Measurements from ENCODE around the gene POLR3B. TPM values are rescaled to one million over a fixed set of nuclear protein-coding genes. Genes with fewer than 3 reads are reported as not detected.

The POLR3B gene
- total RNA-seq, 1 experiment from 2014 or later, result 10.7 TPM

GRCh38 chr12:106392759-106393158, 35.2 kb downstream of the POLR3B start:
- ChIA-PET POLR2A (no interaction called here), CTCF (interaction anchor here (2.3 kb wide), 1 partner anchor 449 kb away, joined by 6 read pairs; no protein-coding TSS in a partner anchor), RAD21 (ENCODE audit: low non-redundant PET in 1 of 2, low total read pairs in 2 of 2, uncharacterized antibody in 2 of 2, unreplicated experiment in 2 of 2) (no interaction called here)
- H3K36me3 ChIP-seq (ENCODE audit: control insufficient read depth in 1 of 2, insufficient read depth in 2 of 2, low read length in 2 of 2), result peaks cover 0 to 4% of the 10 kb centered on the region in 2 experiments; a peak in 1 of 4 replicates
- H3K9me3 ChIP-seq (ENCODE audit: control insufficient read depth in 1 of 2, insufficient read depth in 1 of 2, low read depth in 1 of 2, low read length in 2 of 2), result no peaks in the 10 kb centered on the region
- TF ChIP-seq POLR2AphosphoS5 (IDR thresholded peaks at IDR 0.05; ENCODE audit: low read depth, low read length), result no peak
- TF ChIP-seq TCF7L2 (IDR thresholded peaks at IDR 0.05; ENCODE audit: borderline replicate concordance, extremely low read depth, insufficient read depth, insufficient read length), result no peak
- TF ChIP-seq REST (IDR thresholded peaks at IDR 0.05; ENCODE audit: low read depth), result no peak
- no peak for TF ChIP-seq RAD21 (IDR thresholded peaks at IDR 0.05; ENCODE audit: low read depth)
- TF ChIP-seq, protein P1, sequence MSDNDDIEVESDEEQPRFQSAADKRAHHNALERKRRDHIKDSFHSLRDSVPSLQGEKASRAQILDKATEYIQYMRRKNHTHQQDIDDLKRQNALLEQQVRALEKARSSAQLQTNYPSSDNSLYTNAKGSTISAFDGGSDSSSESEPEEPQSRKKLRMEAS (IDR thresholded peaks at IDR 0.05), result no peak
- TF ChIP-seq JUND (IDR thresholded peaks at IDR 0.05), result no peak
- no peak for TF ChIP-seq SIN3A (IDR thresholded peaks at IDR 0.05; ENCODE audit: low read depth)
- no peak for TF ChIP-seq ATF3 (IDR thresholded peaks at IDR 0.05)
- TF ChIP-seq EGR1 (IDR thresholded peaks at IDR 0.05; ENCODE audit: low read depth), result no peak
- TF ChIP-seq CEBPB (IDR thresholded peaks at IDR 0.05; ENCODE audit: low read depth), result no peak
- no peak for TF ChIP-seq EZH2 (IDR thresholded peaks at IDR 0.05)
- TF ChIP-seq SP1 (IDR thresholded peaks at IDR 0.05; ENCODE audit: low read depth), result no peak
- TF ChIP-seq YY1 (IDR thresholded peaks at IDR 0.05; ENCODE audit: extremely low read depth, insufficient replicate concordance, low read depth, low read length), result no peak
- no peak for TF ChIP-seq SRF (IDR thresholded peaks at IDR 0.05; ENCODE audit: low read depth)
- no peak for TF ChIP-seq CBX3 (IDR thresholded peaks at IDR 0.05; ENCODE audit: low read depth)
- no peak for TF ChIP-seq CTCF (IDR thresholded peaks at IDR 0.05 in 2 of 3, conservative IDR thresholded peaks at IDR 0.05 in 1 of 3; ENCODE audit: borderline replicate concordance in 1 of 3, insufficient read depth in 1 of 3, low read depth in 2 of 3, low read length in 2 of 3)
- TF ChIP-seq EZH2phosphoT487 (IDR thresholded peaks at IDR 0.05; ENCODE audit: borderline replicate concordance), result no peak
- TF ChIP-seq ZBTB33 (IDR thresholded peaks at IDR 0.05; ENCODE audit: extremely low read depth, insufficient replicate concordance, low read length), result no peak
- no peaks in the 10 kb centered on the region for H3K4me1 ChIP-seq (ENCODE audit: control insufficient read depth in 1 of 2, insufficient read depth in 2 of 2, low read length in 2 of 2)
- DNase-seq (ENCODE audit: low read depth, low spot score) (no peak), ATAC-seq (no peak)
- no peak overlapping the region for H3K4me2 ChIP-seq (ENCODE audit: low read length)
- H2AFZ ChIP-seq (ENCODE audit: low read depth, low read length, poor library complexity, severe bottlenecking), result no peak overlapping the region
- BruUV-seq (replicated peaks), result no TSS peak
- no peak overlapping the region for H3K4me3 ChIP-seq (replicated peaks in 1 of 2; ENCODE audit: low read depth in 1 of 2, low read length in 2 of 2)
- intact Hi-C loops (cut with micrococcal nuclease), result no loop called here
- no peaks in the 10 kb centered on the region for H3K9me2 ChIP-seq (ENCODE audit: insufficient read depth)
- H4K20me1 ChIP-seq (ENCODE audit: insufficient read depth), result no peaks in the 10 kb centered on the region
- H3K27ac ChIP-seq (ENCODE audit: low read depth, low read length), result no peak overlapping the region
- no peaks in the 10 kb centered on the region for H3K79me2 ChIP-seq (ENCODE audit: insufficient read depth, low read length)
- H3K27me3 ChIP-seq (ENCODE audit: insufficient read depth, low read length), result no peaks in the 10 kb centered on the region
- H3K9ac ChIP-seq (ENCODE audit: low read length), result no peak overlapping the region

Measured in HCT116 (cell line).